Muscle of leg (tissue), 11 donors: Measurements from ENCODE around the gene ING3. TPM values are rescaled to one million over a fixed set of nuclear protein-coding genes. Genes with fewer than 3 reads are reported as not detected.
A peak's percentile ranks its signal among the peaks of the same experiment; 100 is the strongest.

ENCODE experiments used
- DNase-seq: peaks from one replicate; pipeline ENCODE4 v3.0.0; 2013
- H3K27ac ChIP-seq: one replicate; pipeline ENCODE4 v1.5.1; 2013; ENCODE audit warnings: mild to moderate bottlenecking, low read length, control low read depth
- H3K27me3 ChIP-seq: one replicate; pipeline ENCODE4 v1.6.1; 2013; ENCODE audit warnings: low read length; ENCODE audit not compliant: control insufficient read depth, insufficient read depth
- H3K36me3 ChIP-seq: one replicate; pipeline ENCODE4 v1.6.1; 2013; ENCODE audit warnings: low read length; ENCODE audit not compliant: control insufficient read depth, insufficient read depth
- H3K4me1 ChIP-seq: one replicate; pipeline ENCODE4 v1.6.1; 2013; ENCODE audit warnings: low read length; ENCODE audit not compliant: control insufficient read depth, insufficient read depth
- H3K4me3 ChIP-seq: one replicate; pipeline ENCODE4 v1.5.1; 2013; ENCODE audit warnings: low read length, control low read depth
- H3K9me3 ChIP-seq: replicated peaks from 2 replicates; pipeline ENCODE4 v1.6.1; 2013; ENCODE audit warnings: low read depth, low read length; ENCODE audit not compliant: control insufficient read depth
- WGBS: methylation state at CpG from one replicate; pipeline ENCODE4 v1.1.5; 2013; ENCODE audit warnings: missing lambda C conversion rate; ENCODE audit not compliant: insufficient coverage; 5-methylcytosine and 5-hydroxymethylcytosine counted together
- polyA plus RNA-seq, 8 donors: library from polyadenylated mRNA; unstranded; fragments of 120-200 nt; gene quantifications; one replicate each; pipeline versions ENCODE4 v1.2.1 to v1.2.3, GENCODE V29; 2013; ENCODE audit warnings: inconsistent platforms in 1 of 8, low replicate concordance in 1 of 8; ENCODE audit not compliant: insufficient read length in 8 of 8, insufficient read depth in 1 of 8
- total RNA-seq: library from RNA; stranded (reverse); fragments of 120-200 nt; gene quantifications from one replicate; pipeline ENCODE4 v1.2.4, GENCODE V29; 2013

The ING3 gene
- total and polyA plus RNA-seq, 9 donors, result 13.4 to 19.1 (median 16.4) TPM

DNA sequence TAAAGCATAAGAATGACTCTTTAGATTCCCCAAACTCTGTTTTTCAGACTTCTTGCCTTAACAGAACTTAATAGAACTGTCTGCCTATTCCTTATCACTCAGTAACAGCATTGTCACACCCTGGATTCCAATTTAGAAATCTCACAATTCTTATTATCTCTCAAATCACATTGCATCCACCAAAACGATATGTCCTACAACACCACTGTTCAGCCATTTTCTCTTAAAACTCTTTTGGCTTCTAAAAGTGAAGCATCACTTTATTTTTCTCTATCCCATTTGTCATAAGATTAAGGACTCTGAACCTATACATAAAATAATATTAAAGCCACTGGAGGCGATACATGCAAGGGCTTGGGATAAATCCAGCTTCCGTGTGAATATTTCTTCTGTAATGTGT is 36.7 kb downstream of the ING3 start:
- Histone ChIP-seq H3K9me3 (no peaks in the 10 kb centered on the region), H3K27me3 (no peaks in the 10 kb centered on the region), H3K4me1 (peaks cover 15% of the 10 kb centered on the region), H3K27ac (no peak overlapping the region), H3K4me3 (no peak overlapping the region), H3K36me3 (no peaks in the 10 kb centered on the region)
- WGBS, result 0% methylated on average over 1 of the region's 3 CpGs
- DNase-seq, result no peak

DNA sequence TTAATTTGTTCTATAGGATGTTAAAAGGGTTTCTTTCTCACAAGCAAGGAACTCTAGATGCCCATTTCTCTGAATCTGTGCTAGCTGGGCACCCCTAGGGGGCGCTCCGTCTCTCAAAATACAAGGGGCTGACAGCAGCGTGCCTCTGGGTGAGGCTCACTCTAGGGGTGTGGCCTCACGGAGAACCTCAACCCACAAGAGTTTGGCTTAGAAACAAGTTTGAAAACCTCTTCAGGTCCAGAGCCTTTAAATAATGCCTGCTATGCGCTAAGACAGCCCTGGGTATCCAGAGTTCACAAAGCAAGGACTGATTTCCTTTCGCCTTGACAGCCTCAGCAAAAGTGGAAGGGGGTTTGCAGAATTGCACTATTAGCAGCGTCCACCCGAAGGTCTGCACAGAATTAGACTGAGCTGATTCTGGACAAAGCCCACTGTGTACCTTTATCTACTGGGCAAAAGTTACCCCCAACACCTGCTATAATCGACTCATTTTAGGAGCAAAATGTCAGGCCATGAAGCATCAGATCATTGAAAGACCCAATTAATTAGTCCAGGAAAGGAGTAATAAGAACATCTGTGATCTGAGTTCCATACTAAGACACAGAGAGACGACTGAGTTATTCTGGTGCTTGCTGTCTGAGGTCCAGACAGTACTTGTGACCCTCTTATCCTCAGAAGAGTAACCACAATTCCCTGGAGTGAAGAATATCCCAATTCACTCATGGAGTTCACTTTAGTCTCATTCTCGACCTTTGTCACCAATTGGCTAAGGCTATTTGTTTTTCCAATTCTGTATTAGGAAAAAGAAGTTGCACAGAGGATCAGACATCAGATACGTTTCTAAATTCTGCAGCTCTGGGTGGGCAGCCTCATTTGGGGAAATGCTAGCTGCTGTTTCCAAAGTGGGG is 37.4 kb downstream of the ING3 start:
- Histone ChIP-seq H3K4me3 (peak overlapping the region; percentile 61), H3K4me1 (peaks cover 15% of the 10 kb centered on the region), H3K36me3 (no peaks in the 10 kb centered on the region), H3K9me3 (no peaks in the 10 kb centered on the region), H3K27me3 (no peaks in the 10 kb centered on the region), H3K27ac (peak overlapping the region; percentile 95)
- DNase-seq, result peak; percentile 97
- 2% methylated on average over 7 of the region's 12 CpGs for WGBS

DNA sequence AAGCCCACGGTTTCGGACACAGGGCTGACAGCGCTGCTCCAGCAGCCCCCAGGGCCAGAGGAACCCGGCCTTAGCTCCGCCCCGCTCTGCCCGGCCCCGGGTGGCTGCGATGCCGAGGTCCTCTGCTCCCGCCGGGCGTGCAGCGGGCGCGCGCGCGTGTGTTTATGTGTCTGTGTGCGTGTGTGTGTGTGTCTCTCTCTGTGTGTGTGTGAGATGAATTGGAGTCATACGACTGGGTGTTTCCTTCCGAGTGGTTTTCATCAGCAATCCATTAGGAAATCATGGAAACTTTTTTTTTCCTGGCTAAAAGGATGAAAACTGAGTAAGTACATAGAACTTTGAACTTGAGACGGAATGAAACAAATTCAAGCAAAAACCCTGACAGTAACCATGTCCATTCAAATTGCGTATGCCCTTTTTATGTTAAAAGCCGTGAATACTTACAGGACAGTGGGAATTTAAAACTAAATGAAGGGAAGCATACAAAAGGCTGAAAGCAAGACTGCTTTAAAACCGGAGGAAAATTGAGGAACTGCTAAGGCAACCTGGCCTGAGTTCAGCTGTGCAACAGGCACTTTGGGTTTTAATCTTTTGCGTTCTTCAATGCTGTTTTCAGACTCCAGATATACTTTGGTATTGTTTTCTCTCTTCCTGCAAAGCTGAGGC is 38.1 kb downstream of the ING3 start, which contains the start of gene CPED1:
Gene CPED1, plus strand, starts transcription at position 121 of the 666 bp plus-strand sequence. CDS start 911 bp downstream, outside the sequence.
- H3K27ac ChIP-seq, result peak within 1 kb of the TSS; percentile 95
- no peaks in the 10 kb centered on the region for H3K9me3 ChIP-seq
- WGBS, result 0% methylated on average over 17 of the region's 27 CpGs
- peaks cover 17% of the 10 kb centered on the region for H3K4me1 ChIP-seq
- no peaks in the 10 kb centered on the region for H3K27me3 ChIP-seq
- H3K4me3 ChIP-seq, result peak within 1 kb of the TSS; percentile 61
- DNase-seq, result peak; percentile 95
- H3K36me3 ChIP-seq, result no peaks in the 10 kb centered on the region

DNA sequence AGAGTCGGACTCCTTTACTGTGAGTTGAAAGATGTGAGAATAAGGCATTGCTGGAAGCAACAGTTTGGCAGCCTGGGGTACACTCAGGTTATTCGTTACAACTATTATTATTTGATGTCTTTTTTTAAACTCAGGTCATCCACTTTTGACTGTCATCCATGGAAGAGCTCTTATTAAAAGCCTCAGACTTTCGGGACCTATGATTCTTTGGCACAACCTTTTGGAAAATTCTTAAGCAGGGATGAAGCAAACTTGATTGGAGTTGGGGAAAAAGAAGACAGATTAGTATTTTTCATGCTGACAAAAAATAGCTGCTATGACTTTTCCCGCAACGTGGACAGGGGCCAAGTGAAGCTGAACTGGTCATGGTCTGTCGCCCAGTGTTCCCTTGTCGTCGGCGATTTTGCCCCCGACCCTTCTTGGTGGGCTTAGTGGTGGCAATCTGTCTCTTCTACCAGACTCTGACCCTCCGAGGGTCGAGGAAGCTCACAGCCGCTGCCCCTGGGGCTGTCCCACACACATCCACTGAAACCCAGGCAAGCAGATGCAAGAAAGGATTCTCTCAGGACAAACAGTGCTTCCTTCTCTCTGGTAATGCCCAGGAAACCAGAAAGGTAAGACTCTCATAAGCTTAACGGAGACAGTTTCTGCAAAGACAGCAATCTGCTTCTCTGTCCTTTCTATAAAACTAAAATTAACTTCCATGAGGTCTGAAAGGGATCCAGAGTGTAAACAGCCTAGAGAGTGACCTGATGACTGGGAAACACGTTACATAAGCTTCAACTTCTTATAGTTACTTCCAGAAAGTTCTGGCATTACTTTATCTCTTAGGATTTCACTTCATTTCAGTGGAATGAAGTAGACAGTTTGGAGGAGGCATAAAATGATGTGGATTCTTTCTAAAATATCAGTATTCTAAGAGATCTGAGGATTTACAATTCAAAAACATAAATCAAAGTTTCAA is 39.0 kb downstream of the ING3 start:
- DNase-seq, result peak; percentile 89
- WGBS, result 13% methylated on average over 4 of the region's 15 CpGs
- no peaks in the 10 kb centered on the region for H3K36me3 ChIP-seq

DNA sequence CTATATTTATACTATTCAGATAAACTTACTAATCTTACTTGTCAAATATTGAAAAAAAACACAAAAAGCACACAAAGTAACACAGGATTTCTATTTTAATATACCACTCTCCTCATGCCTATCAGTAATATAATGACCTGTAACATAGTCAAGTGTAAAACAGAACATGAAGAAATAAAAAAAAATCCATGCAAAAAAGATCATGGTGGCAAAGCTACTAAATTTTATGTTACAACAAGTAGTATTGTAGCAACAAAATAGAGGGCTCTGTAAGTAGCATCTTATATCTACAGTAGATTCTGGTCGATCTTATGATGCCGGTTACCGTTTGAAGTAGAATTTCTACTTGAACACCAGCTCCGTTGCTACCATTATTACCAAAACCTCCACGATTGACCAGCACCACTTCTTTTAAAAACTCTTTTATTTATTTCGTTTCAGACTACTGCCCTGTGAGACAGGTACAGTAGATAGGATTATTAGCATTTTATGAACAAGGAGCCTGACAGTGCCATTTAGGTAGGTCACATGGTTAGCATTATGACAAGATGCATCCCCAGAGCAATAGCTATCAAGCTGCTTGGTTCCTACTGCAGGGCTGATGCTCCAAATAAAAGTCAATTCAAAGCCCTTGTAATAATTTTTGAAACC is 40.0 kb downstream of the ING3 start:
- Histone ChIP-seq H3K27ac (peak overlapping the region; percentile 95), H3K9me3 (no peaks in the 10 kb centered on the region), H3K27me3 (no peaks in the 10 kb centered on the region), H3K4me1 (peaks cover 20% of the 10 kb centered on the region), H3K36me3 (no peaks in the 10 kb centered on the region), H3K4me3 (peak overlapping the region; percentile 61)
- no CpG with 5 or more reads among the region's 6 CpGs for WGBS
- peak; percentile 77 for DNase-seq

More for the DNA sequence above, 39.0 kb downstream of the ING3 start:
- peak overlapping the region; percentile 95 for H3K27ac ChIP-seq
- H3K4me1 ChIP-seq, result peaks cover 20% of the 10 kb centered on the region
- H3K27me3 ChIP-seq, result no peaks in the 10 kb centered on the region
- H3K4me3 ChIP-seq, result peak overlapping the region; percentile 61
- H3K9me3 ChIP-seq, result no peaks in the 10 kb centered on the region

DNA sequence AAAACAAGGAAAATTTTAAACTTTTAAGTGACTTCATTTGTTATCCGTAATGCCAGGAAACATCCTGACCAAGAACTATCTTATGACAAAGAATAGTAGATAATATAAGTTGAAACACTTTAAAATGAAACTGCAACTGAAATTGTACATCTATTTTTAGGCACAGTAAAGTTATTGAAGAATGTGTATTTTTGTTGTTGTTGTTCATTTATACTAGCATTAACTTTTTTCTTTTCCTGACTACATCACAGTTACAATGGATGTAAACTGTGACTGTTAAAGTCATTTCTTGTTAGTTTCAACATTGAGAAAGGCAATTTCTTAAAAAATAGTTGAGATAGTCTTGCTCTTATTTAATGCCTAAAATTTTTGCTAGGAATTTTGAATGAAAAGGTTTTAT is 40.6 kb downstream of the ING3 start:
- DNase-seq, result no peak
- Histone ChIP-seq H3K9me3 (no peaks in the 10 kb centered on the region), H3K4me3 (peak overlapping the region; percentile 61), H3K27ac (peak overlapping the region; percentile 95), H3K27me3 (no peaks in the 10 kb centered on the region), H3K4me1 (peaks cover 21% of the 10 kb centered on the region), H3K36me3 (no peaks in the 10 kb centered on the region)
- no CpG with 5 or more reads among the region's 1 CpG for WGBS

DNA sequence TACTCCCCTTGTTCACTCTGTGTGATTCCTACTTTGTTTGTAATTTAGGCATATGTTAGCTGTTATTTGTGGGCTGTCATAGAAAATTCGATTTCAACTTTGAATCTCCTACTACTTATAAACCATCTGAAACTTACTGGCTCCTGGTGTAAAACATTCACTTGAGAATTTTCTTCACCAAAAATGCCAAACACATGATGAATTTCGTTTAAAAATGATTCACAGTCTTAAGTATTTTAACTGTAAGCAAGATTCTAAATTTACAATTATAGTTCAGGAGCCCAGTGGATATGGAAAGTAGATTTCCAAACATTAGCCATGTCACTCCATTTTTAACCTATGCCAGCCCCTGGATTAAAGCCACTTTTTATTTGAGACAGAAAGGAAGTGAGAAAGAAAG is 41.0 kb downstream of the ING3 start:
- WGBS, result no CpG with 5 or more reads among the region's 2 CpGs
- H3K4me1 ChIP-seq, result peaks cover 21% of the 10 kb centered on the region
- no peaks in the 10 kb centered on the region for H3K9me3 ChIP-seq
- H3K4me3 ChIP-seq, result peak overlapping the region; percentile 5
- H3K36me3 ChIP-seq, result no peaks in the 10 kb centered on the region
- H3K27me3 ChIP-seq, result no peaks in the 10 kb centered on the region
- peak overlapping the region; percentile 80 for H3K27ac ChIP-seq
- DNase-seq, result peak; percentile 87

DNA sequence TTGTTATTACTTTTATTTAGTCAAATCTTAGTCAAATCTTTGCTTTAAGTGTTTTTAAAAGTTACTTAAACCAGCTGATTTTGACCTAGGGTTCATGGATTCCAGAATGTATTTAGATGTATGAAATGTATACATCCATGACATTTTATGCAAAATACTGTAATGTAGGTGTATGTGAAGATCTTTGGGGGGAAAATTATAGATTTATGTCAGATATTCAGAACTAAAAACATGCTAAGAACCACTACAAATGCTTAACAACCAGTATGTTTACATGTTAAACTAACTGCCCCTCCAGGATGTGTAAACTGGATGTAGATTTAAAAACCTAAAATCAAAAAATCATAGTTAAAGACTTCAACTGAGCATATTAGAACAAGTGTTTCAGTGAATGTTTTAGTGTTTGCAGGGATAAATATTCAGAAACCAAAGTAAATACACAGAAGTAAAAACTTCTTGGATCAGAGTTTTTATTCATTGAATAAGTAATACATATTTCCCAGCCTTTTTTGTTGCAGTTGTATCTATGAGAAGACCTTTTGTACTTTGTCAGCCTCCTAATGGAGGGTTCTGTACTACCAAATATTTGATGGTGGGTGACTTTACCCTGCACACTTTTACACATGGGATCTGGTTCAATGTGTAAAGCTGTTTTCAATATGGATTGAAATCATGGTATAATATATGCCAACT is 41.8 kb downstream of the ING3 start:
- no peaks in the 10 kb centered on the region for H3K27me3 ChIP-seq
- H3K4me1 ChIP-seq, result peaks cover 21% of the 10 kb centered on the region

DNA sequence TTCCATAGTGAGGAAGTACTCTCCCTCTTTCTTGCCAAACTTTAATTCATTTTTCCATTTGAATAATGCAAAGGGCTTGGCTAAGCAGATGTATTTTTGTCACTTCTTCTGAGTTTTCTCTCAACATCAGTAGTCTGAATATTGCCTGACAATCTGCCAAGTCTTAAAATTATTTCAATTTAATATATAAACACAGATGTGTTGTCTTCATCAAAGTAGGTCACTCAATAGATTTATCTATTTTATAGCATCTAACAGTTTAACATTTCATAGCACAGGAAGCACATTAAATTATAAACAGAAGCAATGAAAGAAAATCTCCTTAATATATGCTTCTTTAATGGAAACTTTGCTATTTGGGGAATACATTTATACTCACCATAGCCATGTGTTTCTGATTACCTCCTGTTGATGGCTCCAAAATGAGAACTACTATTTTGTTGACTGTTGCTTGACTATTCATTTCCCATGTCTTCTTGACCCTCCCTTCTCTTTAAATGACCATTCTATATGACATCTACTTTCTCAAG is 42.5 kb downstream of the ING3 start:
- peaks cover 15% of the 10 kb centered on the region for H3K4me1 ChIP-seq
- H3K27me3 ChIP-seq, result no peaks in the 10 kb centered on the region
- H3K36me3 ChIP-seq, result no peaks in the 10 kb centered on the region
- no peak overlapping the region for H3K4me3 ChIP-seq
- peak; percentile 96 for DNase-seq
- H3K9me3 ChIP-seq, result no peaks in the 10 kb centered on the region
- peak overlapping the region; percentile 81 for H3K27ac ChIP-seq

More for the DNA sequence above, 41.8 kb downstream of the ING3 start:
- Histone ChIP-seq H3K36me3 (no peaks in the 10 kb centered on the region), H3K9me3 (no peaks in the 10 kb centered on the region), H3K27ac (peak overlapping the region; percentile 80), H3K4me3 (no peak overlapping the region)
- no peak for DNase-seq
